Esophagus mucosa (tissue), 1 donor: Measurements from ENCODE around the gene ELMOD3. TPM values are rescaled to one million over a fixed set of nuclear protein-coding genes. Genes with fewer than 3 reads are reported as not detected.
"Not testable (repeated sequence)": the region's sequence is repeated elsewhere in the genome, so short reads cannot be mapped to it uniquely, and the experiment has no call there.

ENCODE experiments used
- ATAC-seq: fragments of 200-7000 bp; cut with Tn5 transposase; one replicate; pipeline ENCODE4 v1.9.1; 2020
- total RNA-seq: library from RNA; stranded (reverse); gene quantifications from one replicate; pipeline ENCODE4 v1.2.4, GENCODE V29; 2023
- donor health status: DM: yes; HTN: yes; CAD: no.

Gene ELMOD3
- total RNA-seq, 1 donor from 2014 or later = 8.1 TPM

GRCh38 chr2:85405201-85406059 is 50.9 kb downstream of the ELMOD3 start:
- ATAC-seq = no peak

DNA sequence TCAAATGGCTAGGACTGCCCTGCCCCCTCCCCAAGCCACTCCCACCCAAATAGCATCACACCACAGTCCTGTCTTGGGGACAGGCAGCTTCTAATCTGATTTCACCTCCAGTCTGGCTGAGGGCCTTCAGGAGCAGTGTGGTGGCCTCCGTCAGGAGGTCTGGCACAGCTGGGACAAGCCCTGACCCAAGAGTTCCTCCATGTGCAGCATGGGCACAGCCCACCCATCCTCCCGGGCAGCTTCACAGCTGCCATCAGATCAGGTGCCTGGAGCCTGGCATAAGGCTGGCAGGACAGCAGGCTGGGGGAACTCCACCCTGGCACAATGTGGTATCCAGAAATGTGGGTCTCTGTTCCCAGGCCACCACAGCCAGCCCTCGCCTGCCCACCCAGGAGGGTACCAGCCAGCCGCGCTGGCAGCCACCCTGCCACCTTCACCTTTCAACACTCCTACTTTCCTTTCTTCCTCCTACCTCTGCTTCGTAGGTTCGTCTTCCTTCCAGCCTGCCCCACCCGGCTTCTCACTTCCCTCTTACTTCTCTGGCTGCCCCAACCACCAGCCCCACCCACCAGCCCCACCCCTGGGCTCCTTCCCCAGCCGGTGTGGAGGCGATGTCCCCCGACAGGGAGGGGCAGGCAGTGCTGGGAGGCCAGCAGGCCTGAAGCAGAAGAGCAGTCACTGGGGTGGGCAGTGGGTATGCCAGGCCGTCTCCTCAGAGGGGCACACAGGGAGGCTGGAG is 55.4 kb downstream of the ELMOD3 start, which contains the start of gene CAPG:
Gene CAPG, minus strand, starts transcription at position 522 of the 739 bp plus-strand sequence. CDS start 8,221 bp downstream, outside the sequence.
- peak; percentile 77 for ATAC-seq

GRCh38 chr2:85410584-85411404 is 56.2 kb downstream of the ELMOD3 start:
- ATAC-seq = peak; percentile 10

GRCh38 chr2:85411405-85411748 is 56.8 kb downstream of the ELMOD3 start:
- ATAC-seq = no peak

DNA sequence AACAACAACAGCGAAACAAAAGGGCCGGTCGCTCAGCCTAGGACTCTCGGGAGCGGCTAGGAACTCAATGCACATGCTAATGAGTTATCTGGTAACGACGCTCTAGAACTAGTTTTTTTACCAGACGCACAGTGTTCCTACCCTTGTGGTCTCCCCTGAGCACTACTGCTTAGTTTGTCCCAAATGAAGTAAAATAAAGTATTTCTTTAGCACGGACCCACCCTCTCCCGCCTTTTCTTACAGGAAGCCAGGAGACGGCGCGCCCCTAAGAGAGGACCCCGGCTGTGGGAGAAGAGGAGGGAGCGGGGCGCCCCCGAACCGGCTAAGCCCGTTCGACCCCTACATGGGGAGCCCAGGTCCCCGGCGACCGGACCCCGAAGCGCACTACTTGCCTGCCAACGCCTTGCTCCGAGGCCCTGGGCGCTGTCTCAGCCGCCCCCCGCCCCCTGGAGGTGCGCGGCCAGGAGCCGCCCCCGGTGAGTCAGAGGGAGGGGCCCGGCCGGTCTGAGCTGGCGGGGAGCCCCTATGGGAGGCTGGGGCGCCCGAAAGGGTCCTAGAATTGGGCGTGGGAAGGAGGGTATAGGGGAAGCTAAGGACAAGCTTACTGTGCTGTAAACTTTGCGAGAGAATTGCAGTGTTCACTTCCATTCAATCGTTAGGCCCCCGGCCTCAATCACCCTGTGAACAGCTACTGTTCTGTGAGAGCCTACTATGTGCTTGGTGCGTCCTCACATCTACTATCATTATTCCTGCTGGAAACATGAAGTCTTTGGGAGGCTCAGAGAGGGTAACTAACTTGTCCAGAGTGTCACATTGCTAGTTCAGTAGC is 59.2 kb downstream of the ELMOD3 start:
- ATAC-seq = peak; percentile 75

GRCh38 chr2:85414421-85414759 is 59.8 kb downstream of the ELMOD3 start:
- not testable (repeated sequence) for ATAC-seq

GRCh38 chr2:85414761-85415553 is 60.4 kb downstream of the ELMOD3 start:
- ATAC-seq = peak; percentile 4

- no peak for ATAC-seq
These were observed 61.5 kb downstream of the ELMOD3 start for GRCh38 chr2:85415980-85416650.

DNA sequence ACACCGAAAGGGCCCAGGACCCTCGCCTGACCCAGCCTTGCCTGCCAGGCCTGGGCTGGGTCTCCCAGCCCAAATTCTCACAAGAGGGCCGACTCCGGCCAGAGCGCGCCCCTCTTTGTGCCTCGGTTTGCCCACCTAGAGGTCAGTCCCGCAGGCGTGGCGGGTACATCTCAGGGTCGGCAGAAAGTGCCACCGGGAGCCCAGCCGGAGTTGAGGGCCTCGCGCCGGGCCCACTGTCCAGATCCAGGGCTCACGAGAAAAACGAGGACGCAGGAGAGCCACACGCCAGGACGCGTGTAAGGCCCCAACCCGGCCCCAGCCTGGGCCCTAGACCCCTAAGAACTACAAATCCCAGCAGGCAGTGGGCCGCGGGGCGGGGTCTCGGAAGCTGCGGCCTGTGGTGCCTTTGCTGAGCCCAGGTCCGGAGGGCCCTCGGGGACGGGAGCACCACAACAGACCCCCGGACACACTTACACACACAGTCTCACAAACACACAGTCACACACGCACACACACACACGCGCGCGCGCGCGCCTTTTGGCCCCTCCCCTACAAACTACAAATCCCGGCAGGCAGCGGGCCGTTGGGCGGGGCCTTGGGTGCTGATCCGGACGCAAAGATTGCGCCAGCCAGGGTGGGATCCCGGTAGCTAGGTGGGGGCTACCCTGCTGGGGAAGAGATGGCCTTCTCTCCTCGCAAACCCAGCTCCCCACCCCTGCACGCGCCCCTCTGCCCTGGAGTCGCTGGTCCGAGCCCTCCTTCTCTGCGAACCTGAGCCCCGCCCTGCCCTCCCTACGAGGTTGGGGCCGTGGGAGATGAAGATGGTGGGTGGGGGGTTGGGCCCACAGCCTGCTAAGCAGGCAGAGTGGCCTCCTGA is 63.8 kb downstream of the ELMOD3 start, which contains the start of gene SH2D6:
Gene SH2D6, plus strand, starts transcription at position 583 of the 877 bp plus-strand sequence. CDS start 10,752 bp downstream, outside the sequence.
- ATAC-seq = peak; percentile 54

DNA sequence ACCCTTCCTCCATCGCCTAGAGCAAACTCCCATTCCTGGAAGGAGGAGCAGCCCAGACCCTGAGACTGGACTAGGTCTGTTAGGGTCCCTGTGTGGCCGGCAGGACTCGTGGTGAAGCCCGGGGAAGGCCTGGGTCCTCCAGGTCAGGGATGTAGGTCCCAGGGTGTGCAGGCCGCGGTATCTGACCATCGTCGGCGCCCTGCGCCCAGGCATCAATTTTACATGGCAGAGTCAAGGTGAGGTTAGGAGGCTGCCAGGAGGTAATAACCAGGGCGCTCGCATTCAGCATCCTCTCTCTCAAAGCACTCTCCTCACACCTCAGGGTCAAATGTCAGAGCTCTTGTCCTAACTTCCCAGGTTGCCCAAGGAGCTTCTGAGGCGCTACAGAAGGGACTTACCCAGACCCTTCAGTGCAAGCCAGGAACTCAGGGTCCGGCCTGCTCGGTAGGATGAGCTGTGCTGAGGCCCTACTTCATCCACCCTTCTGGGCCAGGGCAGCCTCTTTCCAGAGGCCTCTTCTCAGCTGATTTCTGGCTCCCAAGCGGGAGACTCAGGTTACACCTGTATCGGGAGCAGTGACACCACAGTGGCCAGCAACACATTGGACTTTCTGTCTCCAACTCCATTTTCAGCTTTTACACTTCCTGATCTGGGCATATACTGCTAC is 64.6 kb downstream of the ELMOD3 start:
- peak; percentile 11 for ATAC-seq

DNA sequence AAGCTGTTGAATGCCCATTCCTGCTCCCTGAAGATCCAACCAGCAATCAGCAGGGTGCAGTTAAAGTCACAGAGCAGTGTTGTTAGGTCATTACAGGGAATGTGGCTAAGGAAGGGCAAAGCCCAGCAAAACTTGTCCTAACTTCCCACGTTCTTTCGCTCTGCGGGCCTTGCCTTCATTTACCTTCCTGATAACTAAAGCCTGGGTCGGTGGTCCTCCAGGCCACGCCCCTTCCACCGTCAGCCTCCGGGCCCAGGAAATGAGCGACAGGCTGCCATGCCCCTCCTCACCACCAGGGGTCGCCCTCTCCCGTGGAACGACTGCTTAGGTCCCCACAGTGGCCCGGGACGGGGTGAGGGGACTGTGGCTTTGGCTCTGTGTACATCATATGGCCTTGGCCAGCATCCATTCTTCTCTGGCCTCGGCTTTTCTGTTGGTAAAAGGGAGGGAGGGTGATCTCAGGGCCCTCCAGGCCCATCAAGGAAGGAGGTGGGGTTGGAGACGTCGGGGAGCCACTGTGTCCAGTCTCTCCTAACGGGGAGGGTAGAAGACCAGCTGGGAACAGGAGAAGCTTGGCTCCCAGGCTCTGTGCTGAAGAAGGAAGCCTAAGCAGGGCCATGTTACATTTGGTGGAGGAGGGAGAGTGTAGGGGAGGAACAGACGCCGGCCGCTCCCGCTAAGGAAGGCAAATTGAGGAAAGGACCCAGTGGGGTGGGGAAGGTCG is 66.1 kb downstream of the ELMOD3 start:
- ATAC-seq = peak; percentile 80

DNA sequence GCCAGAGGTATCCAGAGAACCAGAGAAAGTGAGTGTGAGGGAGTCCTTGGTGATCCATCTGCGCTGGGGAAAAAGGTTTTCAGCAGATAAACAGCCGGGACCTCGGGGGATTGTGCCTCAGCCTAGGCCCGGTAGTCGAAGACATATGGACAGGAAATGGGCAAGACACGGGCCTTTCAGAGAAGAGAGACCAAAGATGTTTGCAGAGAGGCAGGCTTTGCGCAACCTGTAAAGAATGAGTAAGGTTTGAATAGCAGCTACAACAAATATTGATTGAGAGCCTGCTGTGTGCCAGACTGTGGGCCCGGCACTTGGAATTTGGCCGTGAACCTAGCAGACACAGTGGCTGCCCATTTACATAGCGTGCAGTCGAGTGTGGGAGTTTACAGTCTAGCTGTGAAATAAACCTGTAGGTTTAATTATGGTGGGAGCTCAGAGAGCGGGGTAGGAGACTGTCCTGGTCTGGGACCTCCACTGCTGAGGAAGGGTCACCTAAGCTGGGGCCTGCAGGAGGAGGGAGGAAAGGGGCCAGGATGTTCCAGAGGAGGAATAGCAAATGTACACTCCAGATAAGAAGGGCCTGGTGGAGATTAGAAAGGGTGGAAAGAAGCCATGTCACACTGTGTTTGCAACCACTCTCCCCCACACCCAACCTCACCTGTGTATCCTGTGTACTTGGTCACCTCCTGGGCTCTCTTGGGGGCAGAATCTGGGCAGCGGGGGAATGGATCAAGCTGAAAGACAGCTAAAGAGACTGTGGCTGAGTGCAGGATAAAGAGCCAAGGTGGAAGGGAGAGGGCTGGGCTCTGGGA is 66.9 kb downstream of the ELMOD3 start:
- peak; percentile 31 for ATAC-seq

DNA sequence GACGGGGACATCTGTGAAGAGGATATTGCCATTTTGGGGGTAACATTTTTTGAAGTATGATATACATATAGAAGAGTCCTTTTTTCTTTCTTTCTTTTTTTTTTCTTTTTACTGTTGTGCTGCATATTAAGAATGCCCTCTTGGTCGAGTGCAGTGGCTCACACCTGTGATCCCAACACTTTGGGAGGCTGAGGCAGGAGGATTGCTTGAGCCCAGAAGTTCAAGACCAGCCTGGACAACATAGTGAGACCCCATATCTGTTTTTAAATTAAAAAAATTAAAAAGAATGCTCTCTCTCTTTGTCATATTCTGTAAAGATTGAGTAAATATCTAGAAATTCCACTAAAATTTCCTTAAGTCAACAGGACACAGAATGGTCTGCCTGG is 67.5 kb downstream of the ELMOD3 start:
- ATAC-seq = no peak

DNA sequence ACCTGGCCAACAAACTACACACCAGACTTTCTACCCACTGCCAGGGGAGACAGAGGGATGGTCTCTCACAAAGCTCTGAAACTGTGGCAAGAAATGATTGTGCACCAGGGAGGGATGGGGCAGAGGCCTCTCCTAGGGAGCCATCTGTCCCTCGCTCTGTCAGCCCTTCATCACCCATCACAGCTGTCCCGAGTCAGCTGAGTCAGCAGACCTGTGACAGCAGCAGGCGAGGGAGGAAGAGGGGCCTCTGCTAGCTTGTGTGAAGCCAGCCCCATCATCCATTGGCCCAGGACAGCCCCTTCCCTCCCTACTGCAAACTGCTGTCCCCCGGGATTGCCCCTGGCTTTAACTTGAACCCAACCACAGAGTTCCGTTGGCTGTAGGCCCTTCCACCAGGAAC is 69.0 kb downstream of the ELMOD3 start:
- no peak for ATAC-seq

GRCh38 chr2:85425588-85425987 is 71.0 kb downstream of the ELMOD3 start:
- no peak for ATAC-seq

DNA sequence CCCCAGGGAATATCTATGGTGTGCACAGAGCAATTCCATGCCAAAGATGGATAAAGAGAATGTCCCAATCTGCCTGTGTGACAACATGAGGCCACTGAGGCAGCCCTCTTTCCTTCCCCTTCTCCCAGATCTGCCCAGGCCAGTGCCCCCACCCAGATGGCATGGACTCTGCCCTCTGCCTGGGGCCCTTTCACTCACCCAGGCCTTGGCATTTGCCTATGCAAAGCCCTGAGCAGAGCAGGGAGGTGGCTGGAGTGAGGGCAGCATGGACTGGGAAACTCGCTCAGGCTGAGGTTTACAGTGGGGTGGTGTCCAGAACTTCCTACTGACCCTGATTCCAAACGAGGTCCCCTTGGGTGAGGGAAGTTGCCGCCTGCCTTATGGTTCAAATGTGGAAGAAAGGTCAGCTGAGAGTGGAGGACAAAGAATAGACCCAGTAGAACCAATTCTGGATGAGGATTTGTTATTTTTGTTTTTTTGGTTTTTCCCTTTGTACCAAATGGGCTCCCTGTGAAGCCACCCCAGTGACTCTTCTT is 72.8 kb downstream of the ELMOD3 start:
- no peak for ATAC-seq

DNA sequence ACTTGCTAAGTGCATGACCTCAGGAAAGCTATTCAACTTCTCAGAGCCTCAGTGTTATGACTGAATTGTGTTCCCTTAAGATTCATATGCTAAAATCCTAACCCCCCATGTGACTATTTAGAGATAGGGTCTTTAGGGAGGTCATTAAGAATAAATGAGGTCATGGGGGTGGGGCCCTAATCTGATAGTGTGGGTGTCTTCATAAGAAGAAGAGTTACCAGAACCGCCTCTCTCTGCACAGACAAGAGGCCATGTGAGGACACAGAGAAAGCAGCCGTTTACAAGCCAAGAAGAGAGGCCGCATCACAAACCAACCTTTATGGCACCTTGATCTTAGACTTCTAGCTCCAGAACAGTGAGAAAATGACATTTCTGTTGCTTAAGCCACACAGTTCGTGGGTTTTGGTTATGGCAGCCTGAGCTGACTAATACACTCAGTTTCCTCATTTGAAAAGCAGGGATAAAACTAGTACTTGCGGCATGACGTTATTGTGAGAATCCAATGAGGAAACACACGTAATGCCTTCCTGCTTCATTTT is 73.8 kb downstream of the ELMOD3 start:
- ATAC-seq = no peak
